Measurements from ENCODE around the gene METTL25.

The METTL25 gene

GRCh38 chr12:82383930-82384552, 25.7 kb downstream of the METTL25 start:
- Histone ChIP-seq H3K4me3 (no peak overlapping the region), H3K4me1 (no peaks in the 10 kb centered on the region), H3K4me2 (no peak overlapping the region), H3K9ac (no peak overlapping the region), H3K9me3 (replicated peaks in 1 of 11) (no peaks in the 10 kb centered on the region), H4K20me1 (no peaks in the 10 kb centered on the region), H3K27ac (no peak overlapping the region), H3K36me3 (no peaks in the 10 kb centered on the region; a peak in 1 of 22 replicates), H3K27me3 (no peaks in the 10 kb centered on the region)
- TF ChIP-seq Cebpa-rat (IDR thresholded peaks at IDR 0.05) = no peak

- Histone ChIP-seq H3K27ac (no peak overlapping the region), H3K9me3 (replicated peaks in 1 of 11) (no peaks in the 10 kb centered on the region), H3K4me3 (no peak overlapping the region), H3K36me3 (peaks cover 0 to 16% (median 0%) of the 10 kb centered on the region in 11 experiments; a peak in 4 of 22 replicates), H3K4me1 (no peaks in the 10 kb centered on the region), H3K9ac (no peak overlapping the region), H3K27me3 (no peaks in the 10 kb centered on the region), H4K20me1 (no peaks in the 10 kb centered on the region), H3K4me2 (no peak overlapping the region)
- TF ChIP-seq Cebpa-rat (IDR thresholded peaks at IDR 0.05) = no peak
Observed at GRCh38 chr12:82398879-82399278, 40.5 kb downstream of the METTL25 start.

- Histone ChIP-seq H4K20me1 (no peaks in the 10 kb centered on the region), H3K4me3 (no peak overlapping the region), H3K4me1 (no peaks in the 10 kb centered on the region), H3K27ac (no peak overlapping the region), H3K27me3 (no peaks in the 10 kb centered on the region), H3K9ac (no peak overlapping the region), H3K9me3 (replicated peaks in 1 of 11) (no peaks in the 10 kb centered on the region), H3K4me2 (no peak overlapping the region), H3K36me3 (peaks cover 0 to 9% (median 0%) of the 10 kb centered on the region in 11 experiments; a peak in 2 of 22 replicates)
- TF ChIP-seq Cebpa-rat (IDR thresholded peaks at IDR 0.05) = no peak
Observed at GRCh38 chr12:82400819-82401218, 42.5 kb downstream of the METTL25 start.

- no peaks in the 10 kb centered on the region for H4K20me1 ChIP-seq
- no peak overlapping the region for H3K4me3 ChIP-seq
- no peak overlapping the region for H3K27ac ChIP-seq
- H3K9ac ChIP-seq = no peak overlapping the region
- no peaks in the 10 kb centered on the region for H3K9me3 ChIP-seq (replicated peaks in 1 of 11)
- H3K36me3 ChIP-seq = no peaks in the 10 kb centered on the region
- no peaks in the 10 kb centered on the region for H3K27me3 ChIP-seq
- no peaks in the 10 kb centered on the region for H3K4me1 ChIP-seq
- H3K4me2 ChIP-seq = no peak overlapping the region
- TF ChIP-seq Cebpa-rat (IDR thresholded peaks at IDR 0.05) = no peak
Observed at GRCh38 chr12:82406651-82407050, 48.3 kb downstream of the METTL25 start.

GRCh38 chr12:82407481-82407880, 49.2 kb downstream of the METTL25 start:
- Histone ChIP-seq H3K9me3 (replicated peaks in 1 of 11) (no peaks in the 10 kb centered on the region), H3K4me1 (no peaks in the 10 kb centered on the region), H3K4me2 (no peak overlapping the region), H3K4me3 (no peak overlapping the region), H4K20me1 (no peaks in the 10 kb centered on the region), H3K9ac (no peak overlapping the region), H3K27ac (no peak overlapping the region), H3K27me3 (no peaks in the 10 kb centered on the region), H3K36me3 (no peaks in the 10 kb centered on the region)
- TF ChIP-seq Cebpa-rat (IDR thresholded peaks at IDR 0.05) = no peak

GRCh38 chr12:82408844-82409243, 50.5 kb downstream of the METTL25 start:
- Histone ChIP-seq H3K4me1 (no peaks in the 10 kb centered on the region), H3K27ac (no peak overlapping the region), H3K27me3 (no peaks in the 10 kb centered on the region), H3K36me3 (no peaks in the 10 kb centered on the region), H3K4me2 (no peak overlapping the region), H3K9me3 (replicated peaks in 1 of 11) (no peaks in the 10 kb centered on the region), H4K20me1 (no peaks in the 10 kb centered on the region), H3K4me3 (no peak overlapping the region), H3K9ac (no peak overlapping the region)
- TF ChIP-seq Cebpa-rat (IDR thresholded peaks at IDR 0.05) = no peak

GRCh38 chr12:82411546-82412230, 53.4 kb downstream of the METTL25 start:
- Histone ChIP-seq H3K4me3 (no peak overlapping the region), H3K4me2 (no peak overlapping the region), H3K27me3 (no peaks in the 10 kb centered on the region), H4K20me1 (no peaks in the 10 kb centered on the region), H3K36me3 (no peaks in the 10 kb centered on the region), H3K9me3 (replicated peaks in 1 of 11) (no peaks in the 10 kb centered on the region), H3K27ac (no peak overlapping the region), H3K4me1 (no peaks in the 10 kb centered on the region), H3K9ac (no peak overlapping the region)
- TF ChIP-seq Cebpa-rat (IDR thresholded peaks at IDR 0.05) = no peak

GRCh38 chr12:82412246-82412645, 53.9 kb downstream of the METTL25 start:
- Histone ChIP-seq H3K27ac (no peak overlapping the region), H4K20me1 (no peaks in the 10 kb centered on the region), H3K9ac (no peak overlapping the region), H3K9me3 (replicated peaks in 1 of 11) (no peaks in the 10 kb centered on the region), H3K27me3 (no peaks in the 10 kb centered on the region), H3K4me1 (no peaks in the 10 kb centered on the region), H3K36me3 (no peaks in the 10 kb centered on the region), H3K4me3 (no peak overlapping the region), H3K4me2 (no peak overlapping the region)
- no peak for TF ChIP-seq Cebpa-rat (IDR thresholded peaks at IDR 0.05)

- H4K20me1 ChIP-seq = no peaks in the 10 kb centered on the region
- H3K36me3 ChIP-seq = no peaks in the 10 kb centered on the region
- H3K4me3 ChIP-seq = no peak overlapping the region
- H3K9me3 ChIP-seq (replicated peaks in 1 of 11) = no peaks in the 10 kb centered on the region
- no peak overlapping the region for H3K27ac ChIP-seq
- H3K4me2 ChIP-seq = no peak overlapping the region
- H3K4me1 ChIP-seq = no peaks in the 10 kb centered on the region
- no peak overlapping the region for H3K9ac ChIP-seq
- no peak for TF ChIP-seq Cebpa-rat (IDR thresholded peaks at IDR 0.05)
- H3K27me3 ChIP-seq = no peaks in the 10 kb centered on the region
Observed at GRCh38 chr12:82414044-82414443, 55.7 kb downstream of the METTL25 start.

GRCh38 chr12:82414926-82415325, 56.6 kb downstream of the METTL25 start:
- Histone ChIP-seq H3K9ac (no peak overlapping the region), H4K20me1 (no peaks in the 10 kb centered on the region), H3K4me3 (no peak overlapping the region), H3K4me1 (no peaks in the 10 kb centered on the region), H3K36me3 (no peaks in the 10 kb centered on the region), H3K27me3 (no peaks in the 10 kb centered on the region), H3K27ac (no peak overlapping the region), H3K4me2 (no peak overlapping the region), H3K9me3 (replicated peaks in 1 of 11) (no peaks in the 10 kb centered on the region; a peak in 1 of 22 replicates)
- TF ChIP-seq Cebpa-rat (IDR thresholded peaks at IDR 0.05) = no peak
